ENCODE results near the gene ERVK3-1. TPM values are rescaled to one million over a fixed set of nuclear protein-coding genes. Genes with fewer than 3 reads are reported as not detected.

The ERVK3-1 gene
- total RNA-seq, 2 donors from 2014 or later: 40.1 to 54.5 TPM

DNA sequence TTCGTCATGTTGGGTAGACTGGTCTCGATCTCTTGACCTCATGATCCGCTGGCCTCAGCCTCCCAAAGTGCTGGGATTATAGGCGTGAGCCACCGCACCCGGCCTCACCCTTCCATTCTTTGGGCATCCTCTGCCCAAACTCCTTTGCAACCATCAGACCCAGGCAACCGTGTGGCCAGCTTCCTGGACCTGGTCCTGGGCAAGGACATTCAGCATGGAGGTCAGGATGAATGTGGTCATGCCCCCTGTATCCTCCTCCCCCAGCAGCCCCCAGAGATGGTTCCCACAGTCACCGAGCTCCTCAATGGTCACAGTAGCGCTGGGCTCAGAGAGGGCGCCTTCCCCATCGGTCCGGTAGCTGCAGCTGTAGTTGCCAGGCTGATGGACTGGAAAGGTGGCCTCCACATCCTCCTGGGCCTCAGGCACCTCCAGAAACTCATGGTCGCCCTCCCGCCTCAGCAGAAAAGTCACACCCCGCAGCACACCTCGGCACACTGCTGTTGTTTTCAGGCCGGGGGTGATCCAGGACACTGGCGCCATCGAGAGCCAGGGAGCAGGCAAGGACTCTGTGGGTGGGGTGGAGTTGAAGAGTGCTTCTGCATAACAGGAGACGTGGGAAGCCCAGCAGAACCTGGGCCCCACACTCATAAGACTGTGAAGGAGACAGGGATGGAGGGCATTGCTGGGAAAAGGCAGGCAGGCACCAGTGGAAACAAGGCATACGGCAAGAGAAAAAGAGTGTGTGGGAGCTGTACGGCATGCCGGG is 47.0 kb downstream of the ERVK3-1 start:
- H3K36me3 ChIP-seq: no peaks in the 10 kb centered on the region
- H3K4me3 ChIP-seq: no peak overlapping the region
- no peak for DNase-seq (ENCODE audit: low spot score)
- H3K27me3 ChIP-seq (replicated peaks; ENCODE audit: insufficient read depth): peaks cover 3% of the 10 kb centered on the region
- 84% methylated on average over 23 of the region's 23 CpGs for WGBS
- no peak overlapping the region for H3K27ac ChIP-seq
- H3K9me3 ChIP-seq: no peaks in the 10 kb centered on the region
- intact Hi-C loops (cut with DNase I): no loop called here
- TF ChIP-seq, protein P1, sequence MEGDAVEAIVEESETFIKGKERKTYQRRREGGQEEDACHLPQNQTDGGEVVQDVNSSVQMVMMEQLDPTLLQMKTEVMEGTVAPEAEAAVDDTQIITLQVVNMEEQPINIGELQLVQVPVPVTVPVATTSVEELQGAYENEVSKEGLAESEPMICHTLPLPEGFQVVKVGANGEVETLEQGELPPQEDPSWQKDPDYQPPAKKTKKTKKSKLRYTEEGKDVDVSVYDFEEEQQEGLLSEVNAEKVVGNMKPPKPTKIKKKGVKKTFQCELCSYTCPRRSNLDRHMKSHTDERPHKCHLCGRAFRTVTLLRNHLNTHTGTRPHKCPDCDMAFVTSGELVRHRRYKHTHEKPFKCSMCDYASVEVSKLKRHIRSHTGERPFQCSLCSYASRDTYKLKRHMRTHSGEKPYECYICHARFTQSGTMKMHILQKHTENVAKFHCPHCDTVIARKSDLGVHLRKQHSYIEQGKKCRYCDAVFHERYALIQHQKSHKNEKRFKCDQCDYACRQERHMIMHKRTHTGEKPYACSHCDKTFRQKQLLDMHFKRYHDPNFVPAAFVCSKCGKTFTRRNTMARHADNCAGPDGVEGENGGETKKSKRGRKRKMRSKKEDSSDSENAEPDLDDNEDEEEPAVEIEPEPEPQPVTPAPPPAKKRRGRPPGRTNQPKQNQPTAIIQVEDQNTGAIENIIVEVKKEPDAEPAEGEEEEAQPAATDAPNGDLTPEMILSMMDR (IDR thresholded peaks at IDR 0.05): no peak
- TF ChIP-seq POLR2AphosphoS5 (IDR thresholded peaks at IDR 0.05) (no peak), POLR2A (IDR thresholded peaks at IDR 0.05) (no peak)
- no peaks in the 10 kb centered on the region for H3K4me1 ChIP-seq (replicated peaks)

DNA sequence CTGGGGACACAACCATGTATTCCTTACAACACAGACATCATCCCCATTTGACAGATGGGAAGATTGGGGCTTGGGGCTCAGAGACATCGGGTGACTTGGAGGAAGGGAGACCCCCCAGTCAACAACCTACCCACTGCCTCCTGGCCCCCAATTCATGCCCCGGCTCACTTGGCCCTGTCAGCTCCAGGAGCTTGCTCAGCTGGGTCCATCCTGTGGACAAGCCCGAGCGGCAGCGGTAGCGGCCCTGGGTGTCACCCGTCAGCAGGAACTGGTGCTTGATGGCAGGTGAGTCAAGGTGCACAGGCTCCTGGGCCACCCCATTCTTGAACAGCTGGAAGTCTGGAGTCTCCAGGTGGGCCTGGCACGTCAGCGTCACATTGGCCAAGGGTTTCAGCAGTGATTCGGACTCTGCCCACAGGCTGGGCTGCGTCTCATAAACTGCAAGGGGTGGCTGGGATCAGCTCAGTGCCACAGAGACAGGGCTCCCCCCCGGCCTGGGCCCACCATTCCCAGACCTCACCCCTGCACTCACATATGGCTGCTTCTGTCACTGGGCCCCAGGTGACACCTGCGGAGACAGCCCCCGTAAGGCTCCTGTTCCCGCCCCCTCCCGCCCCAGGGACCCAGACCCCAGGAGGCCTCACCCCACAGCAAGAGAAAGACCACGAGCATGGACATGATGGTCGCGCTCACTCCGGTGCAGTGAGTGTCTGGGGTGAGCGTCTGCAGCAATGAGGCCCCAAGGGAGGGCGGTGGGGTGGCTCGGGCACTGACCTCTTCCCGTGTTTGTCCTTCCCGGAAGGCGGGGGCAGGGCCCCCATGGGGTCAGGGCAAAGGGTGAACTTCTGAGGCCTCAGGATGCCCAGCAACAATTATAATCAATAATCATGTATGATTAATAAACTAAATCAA is 47.8 kb downstream of the ERVK3-1 start, which contains the start of gene A1BG:
A1BG (minus strand) TSS at position 733 of the 912 bp plus-strand sequence; CDS start at position 678, 55 bp downstream.
- no peaks in the 10 kb centered on the region for H3K9me3 ChIP-seq
- TF ChIP-seq POLR2A (IDR thresholded peaks at IDR 0.05) (no peak), POLR2AphosphoS5 (IDR thresholded peaks at IDR 0.05) (no peak)
- intact Hi-C loops (cut with DNase I): no loop called here
- no peaks in the 10 kb centered on the region for H3K36me3 ChIP-seq
- no peak within 1 kb of the TSS for H3K4me3 ChIP-seq
- no peaks in the 10 kb centered on the region for H3K4me1 ChIP-seq (replicated peaks)
- WGBS: 82% methylated on average over 25 of the region's 26 CpGs
- no peak for DNase-seq (ENCODE audit: low spot score)
- peaks cover 3% of the 10 kb centered on the region for H3K27me3 ChIP-seq (replicated peaks; ENCODE audit: insufficient read depth)
- H3K27ac ChIP-seq: no peak within 1 kb of the TSS

DNA sequence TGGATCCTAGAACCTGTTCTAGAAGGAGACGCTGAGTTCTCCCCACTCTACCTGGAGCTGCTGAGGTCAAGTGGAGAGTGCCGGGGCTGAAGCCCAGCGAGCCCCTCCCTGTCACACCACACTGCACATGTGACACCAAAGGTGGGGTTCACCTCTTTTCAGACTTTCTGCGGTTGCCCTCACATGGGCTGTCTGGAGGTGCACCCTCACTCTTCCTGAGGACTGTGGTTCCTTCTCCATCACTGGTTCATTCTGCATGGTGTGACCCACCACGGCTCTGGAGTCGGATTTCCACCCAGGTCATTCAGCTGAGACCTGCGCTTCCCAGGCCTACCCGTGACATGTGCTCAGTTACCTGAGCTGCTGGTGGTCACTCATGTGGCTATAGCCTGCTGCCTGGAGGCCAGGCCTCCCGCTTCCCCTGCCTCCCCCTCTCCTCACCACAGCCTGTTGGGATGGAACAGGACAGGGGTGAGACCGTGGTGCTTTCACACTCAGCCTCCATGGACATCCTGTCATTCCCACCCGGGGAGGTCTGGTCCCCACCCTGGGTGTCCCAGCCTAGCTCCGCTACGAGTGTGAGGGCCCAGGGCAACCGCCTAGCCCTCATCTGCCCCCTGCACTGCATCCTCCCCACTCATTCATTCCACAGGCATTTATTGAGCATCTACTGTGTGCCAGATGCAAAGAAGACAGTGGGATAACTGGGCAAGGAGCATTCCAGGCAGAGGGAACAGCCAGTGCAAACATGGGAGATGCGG is 48.7 kb downstream of the ERVK3-1 start:
- H3K27me3 ChIP-seq (replicated peaks; ENCODE audit: insufficient read depth): peaks cover 3% of the 10 kb centered on the region
- WGBS: 84% methylated on average over 15 of the region's 15 CpGs
- no peaks in the 10 kb centered on the region for H3K36me3 ChIP-seq
- TF ChIP-seq POLR2A (IDR thresholded peaks at IDR 0.05) (no peak), POLR2AphosphoS5 (IDR thresholded peaks at IDR 0.05) (no peak)
- TF ChIP-seq, protein P1 (IDR thresholded peaks at IDR 0.05): no peak
- H3K4me1 ChIP-seq (replicated peaks): no peaks in the 10 kb centered on the region
- no peak overlapping the region for H3K27ac ChIP-seq
- no peaks in the 10 kb centered on the region for H3K9me3 ChIP-seq
- DNase-seq (ENCODE audit: low spot score): no peak
- intact Hi-C loops (cut with DNase I): no loop called here
- no peak overlapping the region for H3K4me3 ChIP-seq

DNA sequence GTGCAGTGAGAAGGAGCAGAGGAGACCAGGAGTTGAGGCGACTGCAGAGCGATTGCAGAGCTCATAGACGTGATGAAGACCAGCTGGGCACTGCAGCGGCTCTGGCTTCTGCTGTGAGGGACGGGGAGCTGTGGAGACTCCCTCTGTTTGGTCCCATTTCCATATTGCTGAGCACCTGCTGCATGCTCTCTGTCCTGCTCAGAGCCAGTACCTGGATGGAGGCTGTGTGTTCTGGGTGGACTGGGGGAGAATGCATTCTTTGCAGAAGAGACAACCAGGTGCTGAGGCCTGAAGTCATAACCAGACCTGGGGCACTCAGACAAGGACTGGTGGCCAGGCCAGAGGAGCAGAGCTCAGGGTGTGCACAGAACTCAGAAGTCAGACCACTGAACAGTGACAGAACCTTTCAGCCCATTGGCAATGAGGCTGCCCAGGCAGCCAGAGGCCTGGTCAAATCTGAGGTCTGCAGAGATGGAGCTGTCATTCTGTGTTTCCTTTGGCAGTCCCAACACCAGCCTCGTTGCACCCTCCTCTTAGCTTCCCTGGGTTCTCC is 49.4 kb downstream of the ERVK3-1 start:
- Histone ChIP-seq H3K4me3 (no peak overlapping the region), H3K27me3 (replicated peaks; ENCODE audit: insufficient read depth) (peaks cover 3% of the 10 kb centered on the region), H3K9me3 (no peaks in the 10 kb centered on the region), H3K4me1 (replicated peaks) (no peaks in the 10 kb centered on the region), H3K36me3 (no peaks in the 10 kb centered on the region), H3K27ac (no peak overlapping the region)
- intact Hi-C loops (cut with DNase I): no loop called here
- 76% methylated on average over 6 of the region's 6 CpGs for WGBS
- TF ChIP-seq POLR2A (IDR thresholded peaks at IDR 0.05): no peak
- no peak for TF ChIP-seq POLR2AphosphoS5 (IDR thresholded peaks at IDR 0.05)
- TF ChIP-seq, protein P1 (IDR thresholded peaks at IDR 0.05): no peak
- no peak for DNase-seq (ENCODE audit: low spot score)

All from prostate gland (tissue), 2 donors.